ENCODE data around the gene ACOT2.
"Not testable (repeated sequence)": the region's sequence is repeated elsewhere in the genome, so short reads cannot be mapped to it uniquely, and the experiment has no call there.

- not testable (repeated sequence) for TF ChIP-seq EZH2phosphoT487 (IDR thresholded peaks at IDR 0.05; ENCODE audit: insufficient read depth, low read depth); EZH2 (IDR thresholded peaks at IDR 0.05; ENCODE audit: insufficient read depth, poor library complexity, severe bottlenecking)
These were observed 30.0 kb upstream of the ACOT2 start for GRCh38 chr14:73539017-73539416.
